GM12873 (cell line): ENCODE measurements around the gene FARP1.

ENCODE experiments used
- TF ChIP-seq, protein P1 (sequence below): IDR thresholded peaks from 2 replicates; pipeline ENCODE4 v1.5.1; 2012; ENCODE audit warnings: low read depth, mild to moderate bottlenecking, moderate library complexity, low read length, control low read depth; ENCODE audit not compliant: insufficient read depth; ENCODE audit errors: missing control alignments

FARP1 gene

DNA sequence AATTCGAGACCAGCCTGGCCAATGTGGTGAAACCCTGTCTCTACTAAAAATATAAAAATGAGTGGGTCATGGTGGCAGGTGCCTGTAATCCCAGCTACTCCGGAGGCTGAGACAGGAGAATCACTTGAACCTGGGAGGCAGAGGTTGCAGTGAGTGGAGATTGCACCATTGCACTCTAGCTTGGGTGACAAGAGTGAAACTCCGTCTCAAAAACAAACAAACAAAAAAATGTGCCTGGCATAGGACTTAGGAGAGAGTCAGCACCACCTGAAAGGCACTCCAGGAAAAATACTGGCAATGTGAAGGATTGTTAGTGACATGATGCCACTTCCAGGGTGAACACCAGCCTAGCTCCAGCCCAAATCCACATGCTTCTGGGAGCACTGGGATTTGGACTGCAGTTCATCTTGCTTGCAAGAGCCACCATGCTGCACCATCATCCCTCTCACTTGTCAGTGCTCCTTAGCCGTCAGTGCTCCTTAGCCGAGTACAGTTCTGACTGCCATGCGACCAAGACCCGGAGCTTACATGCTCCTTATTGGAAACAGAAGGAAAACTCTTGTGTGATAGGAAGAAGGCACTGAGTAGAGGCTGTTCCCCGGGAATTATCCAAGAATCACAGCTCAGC, 179.3 kb downstream of the FARP1 start:
- TF ChIP-seq, protein P1, sequence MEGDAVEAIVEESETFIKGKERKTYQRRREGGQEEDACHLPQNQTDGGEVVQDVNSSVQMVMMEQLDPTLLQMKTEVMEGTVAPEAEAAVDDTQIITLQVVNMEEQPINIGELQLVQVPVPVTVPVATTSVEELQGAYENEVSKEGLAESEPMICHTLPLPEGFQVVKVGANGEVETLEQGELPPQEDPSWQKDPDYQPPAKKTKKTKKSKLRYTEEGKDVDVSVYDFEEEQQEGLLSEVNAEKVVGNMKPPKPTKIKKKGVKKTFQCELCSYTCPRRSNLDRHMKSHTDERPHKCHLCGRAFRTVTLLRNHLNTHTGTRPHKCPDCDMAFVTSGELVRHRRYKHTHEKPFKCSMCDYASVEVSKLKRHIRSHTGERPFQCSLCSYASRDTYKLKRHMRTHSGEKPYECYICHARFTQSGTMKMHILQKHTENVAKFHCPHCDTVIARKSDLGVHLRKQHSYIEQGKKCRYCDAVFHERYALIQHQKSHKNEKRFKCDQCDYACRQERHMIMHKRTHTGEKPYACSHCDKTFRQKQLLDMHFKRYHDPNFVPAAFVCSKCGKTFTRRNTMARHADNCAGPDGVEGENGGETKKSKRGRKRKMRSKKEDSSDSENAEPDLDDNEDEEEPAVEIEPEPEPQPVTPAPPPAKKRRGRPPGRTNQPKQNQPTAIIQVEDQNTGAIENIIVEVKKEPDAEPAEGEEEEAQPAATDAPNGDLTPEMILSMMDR = no peak

- TF ChIP-seq, protein P1 = no peak
Observed at GRCh38 chr13:98324105-98324504, 181.2 kb downstream of the FARP1 start.

DNA sequence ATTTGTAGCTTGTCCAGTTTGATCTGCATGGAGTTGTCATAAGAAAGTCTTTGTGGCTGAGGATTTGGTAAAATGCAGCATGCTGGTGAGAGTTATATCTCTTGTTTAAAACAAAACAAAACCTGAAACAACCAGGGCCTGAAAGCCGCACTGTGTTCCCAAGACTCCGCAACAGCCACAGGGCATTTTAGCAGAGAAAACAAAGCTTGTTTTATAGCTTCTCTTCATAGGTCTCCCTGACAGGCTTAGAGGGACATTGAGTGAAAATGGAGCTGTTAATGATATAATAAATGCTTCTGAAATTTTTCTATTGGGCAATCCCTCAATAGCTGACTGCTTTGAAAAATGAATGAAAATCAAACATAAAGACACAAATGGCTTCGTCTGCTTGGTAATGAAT, 182.8 kb downstream of the FARP1 start:
- TF ChIP-seq, protein P1 = no peak

- TF ChIP-seq, protein P1 = no peak
Observed at GRCh38 chr13:98326291-98326690, 183.4 kb downstream of the FARP1 start.

- TF ChIP-seq, protein P1 = no peak
Observed at GRCh38 chr13:98327371-98328270, 184.7 kb downstream of the FARP1 start.

GRCh38 chr13:98328511-98328910, 185.6 kb downstream of the FARP1 start:
- TF ChIP-seq, protein P1 = no peak

GRCh38 chr13:98332222-98332621, 189.3 kb downstream of the FARP1 start:
- TF ChIP-seq, protein P1 = no peak
